ENCODE data around the gene HAPLN1. TPM values are rescaled to one million over a fixed set of nuclear protein-coding genes. Genes with fewer than 3 reads are reported as not detected.

Gene HAPLN1
- polyA plus RNA-seq, 1 donor from 2014 or later = 0.10 TPM

DNA sequence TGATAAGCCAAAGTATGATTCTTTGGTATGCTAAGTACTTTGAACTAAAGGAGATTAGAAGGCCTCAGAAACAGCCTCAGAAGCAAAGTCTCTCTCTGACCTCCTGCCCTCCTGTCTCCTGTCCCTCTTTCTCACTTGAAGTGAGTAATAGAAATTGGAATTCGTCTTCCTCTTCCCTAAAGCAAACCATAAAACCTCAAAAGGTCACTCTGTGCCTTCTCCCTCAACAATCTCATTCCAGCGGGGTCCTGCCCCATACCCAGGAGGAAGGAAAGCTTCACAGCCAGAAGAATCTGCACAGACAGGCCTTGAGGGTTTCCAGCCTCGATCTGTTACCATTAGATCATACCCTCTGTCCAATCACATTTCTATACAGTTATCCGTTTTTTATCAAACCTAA lies 87.8 kb downstream of the HAPLN1 start:
- Histone ChIP-seq H3F3A (ENCODE audit: insufficient read depth, low read length, poor library complexity, severe bottlenecking) (peaks cover 4% of the 10 kb centered on the region), H2AFZ (ENCODE audit: low read depth, low read length) (no peak overlapping the region), H3K9me3 (ENCODE audit: low read length) (no peaks in the 10 kb centered on the region), H3K79me2 (replicated peaks; ENCODE audit: insufficient read depth, low read length) (no peaks in the 10 kb centered on the region), H3K9me2 (ENCODE audit: insufficient read depth, low read length) (no peaks in the 10 kb centered on the region), H3K4me3 (ENCODE audit: low read length) (no peak overlapping the region), H3K27me3 (ENCODE audit: insufficient read depth, low read depth, low read length) (no peaks in the 10 kb centered on the region), H4K20me1 (ENCODE audit: insufficient read depth) (no peaks in the 10 kb centered on the region), H3K9ac (ENCODE audit: low read length) (no peak overlapping the region), H3K4me2 (ENCODE audit: low read length) (no peak overlapping the region), H3K27ac (ENCODE audit: low read length) (no peak overlapping the region), H3K36me3 (ENCODE audit: insufficient read depth, low read length) (no peaks in the 10 kb centered on the region)
- no peak for TF ChIP-seq EP300 (conservative IDR thresholded peaks at IDR 0.05; ENCODE audit: poor library complexity, severe bottlenecking)
- TF ChIP-seq EZH2 (IDR thresholded peaks at IDR 0.05; ENCODE audit: borderline replicate concordance, insufficient read depth, low read length, poor library complexity, severe bottlenecking) = no peak
- no peak for TF ChIP-seq SMC3 (conservative IDR thresholded peaks at IDR 0.05; ENCODE audit: poor library complexity)
- TF ChIP-seq POLR2AphosphoS5 (IDR thresholded peaks at IDR 0.05) = no peak
- TF ChIP-seq MXI1 (conservative IDR thresholded peaks at IDR 0.05; ENCODE audit: poor library complexity, severe bottlenecking) = no peak

DNA sequence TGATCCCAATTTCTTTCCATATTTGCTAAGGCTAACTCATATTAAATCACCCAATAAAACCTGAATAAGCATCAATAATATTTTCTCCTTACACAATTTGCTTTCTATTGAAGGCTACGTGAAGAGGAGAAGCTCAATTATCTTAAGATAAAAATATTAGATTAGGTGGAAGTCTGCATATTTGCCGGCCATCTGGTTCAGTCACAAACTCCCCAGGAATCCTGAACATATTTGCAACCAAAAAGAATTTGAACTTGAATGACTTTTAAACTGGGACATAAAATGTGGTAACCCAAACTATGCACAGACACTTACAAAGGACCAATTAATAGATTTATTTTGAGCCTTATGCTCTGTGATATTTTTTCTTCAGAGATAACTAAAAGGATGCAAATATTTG lies 92.3 kb downstream of the HAPLN1 start:
- Histone ChIP-seq H3K9me2 (ENCODE audit: insufficient read depth, low read length) (no peaks in the 10 kb centered on the region), H3K36me3 (ENCODE audit: insufficient read depth, low read length) (no peaks in the 10 kb centered on the region), H2AFZ (ENCODE audit: low read depth, low read length) (no peak overlapping the region), H3F3A (ENCODE audit: insufficient read depth, low read length, poor library complexity, severe bottlenecking) (no peaks in the 10 kb centered on the region), H3K27ac (ENCODE audit: low read length) (no peak overlapping the region), H4K20me1 (ENCODE audit: insufficient read depth) (no peaks in the 10 kb centered on the region), H3K4me2 (ENCODE audit: low read length) (no peak overlapping the region), H3K9me3 (ENCODE audit: low read length) (no peaks in the 10 kb centered on the region), H3K4me3 (ENCODE audit: low read length) (no peak overlapping the region), H3K9ac (ENCODE audit: low read length) (no peak overlapping the region), H3K79me2 (replicated peaks; ENCODE audit: insufficient read depth, low read length) (no peaks in the 10 kb centered on the region), H3K27me3 (ENCODE audit: insufficient read depth, low read depth, low read length) (no peaks in the 10 kb centered on the region)
- TF ChIP-seq, protein P1, sequence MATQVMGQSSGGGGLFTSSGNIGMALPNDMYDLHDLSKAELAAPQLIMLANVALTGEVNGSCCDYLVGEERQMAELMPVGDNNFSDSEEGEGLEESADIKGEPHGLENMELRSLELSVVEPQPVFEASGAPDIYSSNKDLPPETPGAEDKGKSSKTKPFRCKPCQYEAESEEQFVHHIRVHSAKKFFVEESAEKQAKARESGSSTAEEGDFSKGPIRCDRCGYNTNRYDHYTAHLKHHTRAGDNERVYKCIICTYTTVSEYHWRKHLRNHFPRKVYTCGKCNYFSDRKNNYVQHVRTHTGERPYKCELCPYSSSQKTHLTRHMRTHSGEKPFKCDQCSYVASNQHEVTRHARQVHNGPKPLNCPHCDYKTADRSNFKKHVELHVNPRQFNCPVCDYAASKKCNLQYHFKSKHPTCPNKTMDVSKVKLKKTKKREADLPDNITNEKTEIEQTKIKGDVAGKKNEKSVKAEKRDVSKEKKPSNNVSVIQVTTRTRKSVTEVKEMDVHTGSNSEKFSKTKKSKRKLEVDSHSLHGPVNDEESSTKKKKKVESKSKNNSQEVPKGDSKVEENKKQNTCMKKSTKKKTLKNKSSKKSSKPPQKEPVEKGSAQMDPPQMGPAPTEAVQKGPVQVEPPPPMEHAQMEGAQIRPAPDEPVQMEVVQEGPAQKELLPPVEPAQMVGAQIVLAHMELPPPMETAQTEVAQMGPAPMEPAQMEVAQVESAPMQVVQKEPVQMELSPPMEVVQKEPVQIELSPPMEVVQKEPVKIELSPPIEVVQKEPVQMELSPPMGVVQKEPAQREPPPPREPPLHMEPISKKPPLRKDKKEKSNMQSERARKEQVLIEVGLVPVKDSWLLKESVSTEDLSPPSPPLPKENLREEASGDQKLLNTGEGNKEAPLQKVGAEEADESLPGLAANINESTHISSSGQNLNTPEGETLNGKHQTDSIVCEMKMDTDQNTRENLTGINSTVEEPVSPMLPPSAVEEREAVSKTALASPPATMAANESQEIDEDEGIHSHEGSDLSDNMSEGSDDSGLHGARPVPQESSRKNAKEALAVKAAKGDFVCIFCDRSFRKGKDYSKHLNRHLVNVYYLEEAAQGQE (IDR thresholded peaks at IDR 0.05; ENCODE audit: borderline replicate concordance) = no peak
- TF ChIP-seq RAD21 (conservative IDR thresholded peaks at IDR 0.05) (no peak), MXI1 (conservative IDR thresholded peaks at IDR 0.05; ENCODE audit: poor library complexity, severe bottlenecking) (no peak), EP300 (conservative IDR thresholded peaks at IDR 0.05; ENCODE audit: poor library complexity, severe bottlenecking) (no peak), EZH2 (IDR thresholded peaks at IDR 0.05; ENCODE audit: borderline replicate concordance, insufficient read depth, low read length, poor library complexity, severe bottlenecking) (no peak), POLR2AphosphoS5 (IDR thresholded peaks at IDR 0.05) (no peak), SMC3 (conservative IDR thresholded peaks at IDR 0.05; ENCODE audit: poor library complexity) (no peak), TAF1 (IDR thresholded peaks at IDR 0.05; ENCODE audit: low read depth) (no peak)
- TF ChIP-seq, protein P2, sequence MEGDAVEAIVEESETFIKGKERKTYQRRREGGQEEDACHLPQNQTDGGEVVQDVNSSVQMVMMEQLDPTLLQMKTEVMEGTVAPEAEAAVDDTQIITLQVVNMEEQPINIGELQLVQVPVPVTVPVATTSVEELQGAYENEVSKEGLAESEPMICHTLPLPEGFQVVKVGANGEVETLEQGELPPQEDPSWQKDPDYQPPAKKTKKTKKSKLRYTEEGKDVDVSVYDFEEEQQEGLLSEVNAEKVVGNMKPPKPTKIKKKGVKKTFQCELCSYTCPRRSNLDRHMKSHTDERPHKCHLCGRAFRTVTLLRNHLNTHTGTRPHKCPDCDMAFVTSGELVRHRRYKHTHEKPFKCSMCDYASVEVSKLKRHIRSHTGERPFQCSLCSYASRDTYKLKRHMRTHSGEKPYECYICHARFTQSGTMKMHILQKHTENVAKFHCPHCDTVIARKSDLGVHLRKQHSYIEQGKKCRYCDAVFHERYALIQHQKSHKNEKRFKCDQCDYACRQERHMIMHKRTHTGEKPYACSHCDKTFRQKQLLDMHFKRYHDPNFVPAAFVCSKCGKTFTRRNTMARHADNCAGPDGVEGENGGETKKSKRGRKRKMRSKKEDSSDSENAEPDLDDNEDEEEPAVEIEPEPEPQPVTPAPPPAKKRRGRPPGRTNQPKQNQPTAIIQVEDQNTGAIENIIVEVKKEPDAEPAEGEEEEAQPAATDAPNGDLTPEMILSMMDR (IDR thresholded peaks at IDR 0.05; ENCODE audit: poor library complexity, severe bottlenecking) = no peak

Data from neural cell (in vitro differentiated cells).